Activated T-cell treated with anti-CD3 and anti-CD28 coated beads, Interleukin-2, amount 50 U/mL, for 4 hours (primary cell): ENCODE measurements around the gene FOXA1. TPM values are rescaled to one million over a fixed set of nuclear protein-coding genes. Genes with fewer than 3 reads are reported as not detected.

Experiments used
- total RNA-seq, 3 donors: library from RNA; stranded (reverse); gene quantifications; one replicate each; pipeline ENCODE4 v1.2.1, GENCODE V29; 2021

Gene FOXA1
- total RNA-seq, 3 donors from 2014 or later: 0.34 to 0.68 (median 0.35) TPM

Other genes starting within 250 kb of the FOXA1 start
- not detected for gene TTC6, start 380 bp upstream of the FOXA1 start, total RNA-seq